Stimulated activated CD4-positive, alpha-beta T cell treated with anti-CD3 and anti-CD28 coated beads, Interleukin-15, amount 100 ng/mL, for 1 hour (primary cell): ENCODE data around the gene EPX.
A peak's percentile ranks its signal among the peaks of the same experiment; 100 is the strongest.

Experiments used
- DNase-seq, 2 donors: peaks; one replicate each; pipeline ENCODE4 v3.0.0-alpha.2; 2020; ENCODE audit warnings: low read depth in 1 of 2, low spot score in 1 of 2

The EPX gene

DNA sequence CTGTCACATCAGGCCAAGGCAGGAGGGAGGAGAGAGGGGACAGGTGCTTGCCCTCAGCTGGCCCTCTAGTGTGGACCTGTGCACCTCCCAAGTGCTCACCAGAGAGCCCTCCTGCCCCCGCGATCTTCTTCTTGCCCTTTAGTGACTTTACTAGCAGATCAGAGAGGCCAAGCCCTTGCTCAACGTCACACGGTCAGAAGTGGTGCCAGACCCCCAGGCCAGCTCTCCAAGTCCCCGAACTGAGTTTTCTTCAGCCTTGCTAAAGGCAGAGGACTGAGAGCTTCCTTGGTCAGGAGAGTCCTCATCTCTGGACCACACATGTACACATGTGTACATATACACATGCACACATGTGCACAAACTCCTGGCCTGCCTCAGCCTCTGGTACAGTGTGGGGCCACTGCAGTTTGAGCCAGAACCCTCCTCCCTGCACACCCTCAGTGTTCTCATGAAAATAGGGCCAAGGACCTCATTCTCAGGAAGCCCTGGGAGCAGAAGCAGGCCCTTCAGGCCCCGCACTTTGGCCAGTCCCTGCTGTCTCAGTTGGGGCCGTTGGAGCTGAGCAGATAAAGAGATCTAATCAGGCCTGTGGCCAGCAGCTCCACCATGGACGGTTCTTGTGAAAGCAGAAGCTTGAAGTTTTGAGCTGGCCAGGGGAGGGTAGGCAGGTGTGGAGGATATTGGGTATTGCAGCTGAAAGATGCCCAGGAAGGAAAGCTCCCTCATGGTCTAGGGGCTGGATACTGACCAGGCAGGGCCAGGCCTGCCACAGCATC is 7.4 kb upstream of the EPX start:
- DNase-seq: no peak

DNA sequence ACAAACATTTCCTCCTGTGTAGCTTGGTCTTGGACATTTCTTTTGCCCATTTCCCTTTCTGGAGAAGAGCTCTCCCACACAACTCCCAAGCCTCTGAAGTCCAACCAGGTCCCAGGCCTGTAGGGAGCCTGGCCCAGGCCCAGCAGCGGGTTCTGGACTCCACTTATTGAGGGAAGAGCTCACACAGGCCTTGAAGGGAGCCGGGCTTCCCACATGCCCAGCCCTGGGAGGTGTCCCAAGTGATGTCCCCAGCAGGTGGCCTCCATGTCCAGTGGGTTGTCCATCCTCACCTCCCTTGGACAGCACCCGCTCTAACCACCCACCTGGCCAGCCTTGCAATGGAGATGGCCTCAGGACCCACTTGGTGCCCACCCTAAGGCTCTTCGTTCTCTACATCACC is 5.9 kb upstream of the EPX start:
- DNase-seq: no peak

DNA sequence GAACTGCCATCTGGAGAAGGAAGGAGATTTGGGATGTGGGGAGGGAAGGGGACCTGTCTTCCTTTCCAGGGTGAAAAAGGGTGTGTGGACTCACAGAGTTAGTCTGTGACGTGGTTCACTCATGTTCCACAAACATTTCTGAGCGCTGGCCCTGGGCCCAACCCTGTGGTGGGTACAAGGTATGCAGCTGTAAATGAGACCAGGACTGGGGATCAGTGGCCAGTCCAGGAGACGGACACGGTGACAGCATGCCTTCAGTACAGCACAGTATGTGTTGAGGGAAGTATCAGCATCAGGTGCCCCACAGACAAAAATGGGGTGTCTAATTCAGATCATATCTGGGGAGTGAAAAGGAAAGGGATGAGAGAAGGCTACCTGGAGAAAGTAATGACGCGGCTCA is 5.5 kb upstream of the EPX start:
- no peak for DNase-seq

DNA sequence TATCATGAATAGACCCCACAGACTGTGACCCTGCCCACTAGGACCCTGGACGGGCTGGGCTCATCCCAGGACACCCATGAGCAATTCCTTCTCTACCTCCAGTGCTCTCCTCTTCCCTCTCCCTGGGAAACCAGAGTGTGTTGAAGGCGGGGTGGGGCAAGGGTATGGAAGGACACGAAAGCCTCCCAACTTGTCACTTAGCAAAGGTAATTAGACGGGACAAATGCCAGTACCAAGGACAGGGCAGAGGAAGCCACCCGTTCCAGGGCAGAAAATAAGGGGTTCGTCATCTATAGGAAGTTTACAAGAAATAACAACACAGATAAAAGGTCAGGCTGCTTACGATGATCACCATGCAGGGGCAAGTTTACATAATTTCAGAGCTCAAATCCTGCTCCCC is 4.9 kb upstream of the EPX start:
- DNase-seq: no peak

GRCh38 chr17:58189436-58190146 is 2.9 kb upstream of the EPX start:
- DNase-seq: no peak

DNA sequence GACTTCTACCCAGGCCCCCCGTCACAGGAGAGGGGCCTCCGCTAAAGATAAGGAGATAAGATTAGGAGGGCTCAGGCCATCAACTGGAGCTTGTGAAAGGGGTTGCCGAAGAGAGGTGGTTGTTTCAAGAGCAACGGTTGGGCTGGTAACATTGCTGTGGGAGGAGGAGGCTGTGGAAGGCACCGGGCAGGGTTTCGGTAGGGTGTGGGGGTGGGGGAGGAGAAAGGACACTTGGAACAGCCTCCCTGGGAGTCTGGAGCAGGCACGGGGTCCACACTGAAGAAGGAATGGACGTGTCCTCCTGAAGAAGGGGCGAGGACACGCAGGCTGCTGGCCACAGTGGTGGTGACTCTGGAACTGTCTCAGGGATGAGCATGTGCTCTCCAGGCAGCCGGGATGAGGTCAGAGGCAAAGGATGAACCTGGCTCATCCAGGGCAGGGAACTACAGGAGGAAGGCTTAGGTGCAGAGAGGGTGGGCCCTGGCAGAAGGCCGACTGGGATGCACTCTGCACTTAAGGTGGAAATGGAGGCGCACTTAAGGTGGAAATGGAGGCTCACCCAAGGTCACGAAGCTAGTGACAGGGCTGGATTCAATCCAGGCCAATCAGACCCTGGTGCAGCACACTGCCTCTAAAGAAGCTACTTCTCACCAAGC is 1.2 kb upstream of the EPX start:
- DNase-seq: no peak

DNA sequence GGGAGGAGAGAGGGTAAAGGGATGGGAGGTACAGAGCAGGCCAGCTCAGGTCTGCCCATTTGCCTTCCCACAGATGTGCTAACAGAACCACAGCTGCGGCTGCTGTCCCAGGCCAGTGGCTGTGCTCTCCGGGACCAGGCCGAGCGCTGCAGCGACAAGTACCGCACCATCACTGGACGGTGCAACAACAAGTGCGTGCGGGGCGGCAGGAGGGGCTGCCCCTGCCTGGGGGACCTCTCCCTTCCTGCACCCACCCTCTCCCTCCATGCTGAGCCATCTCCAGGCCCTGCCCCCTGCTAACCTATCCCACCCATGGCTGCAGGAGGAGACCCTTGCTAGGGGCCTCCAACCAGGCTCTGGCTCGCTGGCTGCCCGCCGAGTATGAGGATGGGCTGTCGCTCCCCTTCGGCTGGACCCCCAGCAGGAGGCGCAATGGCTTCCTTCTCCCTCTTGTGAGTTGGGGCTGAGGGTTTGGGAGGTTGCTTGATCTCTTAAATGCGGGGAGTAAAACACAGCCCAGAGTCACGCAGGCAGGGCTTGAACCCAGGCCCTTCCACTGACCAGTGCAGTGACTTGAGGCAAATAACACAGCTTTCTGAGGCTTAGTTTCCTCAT is 1.2 kb downstream of the EPX start:
- no peak for DNase-seq

DNA sequence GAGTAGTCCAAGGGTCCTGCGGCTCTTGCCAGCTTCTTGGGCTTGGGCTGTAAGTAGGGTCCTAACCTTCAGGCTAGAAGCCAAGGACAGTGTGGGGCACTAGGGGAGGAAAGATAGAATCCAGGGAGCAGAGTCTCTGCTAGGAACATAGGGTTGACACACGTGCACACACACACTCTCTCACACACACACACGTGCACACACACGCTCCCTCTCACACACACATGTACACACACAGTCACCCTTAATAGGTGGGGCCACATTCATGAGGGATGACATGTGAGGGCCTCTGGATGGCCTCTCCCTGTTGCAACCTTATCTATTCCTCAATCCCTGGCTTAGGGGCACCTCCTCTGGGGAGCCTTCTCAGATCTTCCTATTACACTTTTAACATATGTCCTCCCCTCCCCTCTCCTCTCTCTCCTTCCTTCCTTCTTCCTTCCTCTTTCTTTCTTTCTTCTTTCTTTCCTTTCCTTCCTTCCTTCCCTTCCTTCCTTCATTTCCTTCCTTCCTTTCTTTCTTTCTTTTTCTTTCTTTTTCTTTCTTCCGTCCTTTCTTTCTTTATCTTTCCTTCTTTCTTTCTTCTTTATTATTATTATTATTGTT is 3.1 kb downstream of the EPX start:
- DNase-seq: no peak

DNA sequence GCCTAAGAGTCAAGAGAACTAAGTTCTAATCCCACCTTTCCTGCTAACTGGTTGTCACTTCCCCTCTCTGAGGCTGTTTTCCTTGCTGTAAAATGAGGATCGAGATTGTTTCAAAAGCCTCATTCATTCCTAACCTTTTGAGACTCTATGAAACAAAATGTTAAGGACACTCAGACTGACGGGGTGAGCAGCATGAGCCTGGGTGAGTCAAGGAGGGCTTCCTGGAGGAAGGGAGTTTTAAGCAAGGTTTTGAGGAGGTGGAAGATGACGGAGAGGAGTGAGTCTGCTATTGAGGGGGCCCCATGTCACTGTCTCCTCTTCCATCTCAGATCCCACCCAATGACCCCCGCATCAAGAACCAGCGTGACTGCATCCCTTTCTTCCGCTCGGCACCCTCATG is 4.1 kb downstream of the EPX start:
- no peak for DNase-seq

- DNase-seq: peak; percentile 16 to 43
Observed at GRCh38 chr17:58200024-58200633, 7.6 kb downstream of the EPX start.

DNA sequence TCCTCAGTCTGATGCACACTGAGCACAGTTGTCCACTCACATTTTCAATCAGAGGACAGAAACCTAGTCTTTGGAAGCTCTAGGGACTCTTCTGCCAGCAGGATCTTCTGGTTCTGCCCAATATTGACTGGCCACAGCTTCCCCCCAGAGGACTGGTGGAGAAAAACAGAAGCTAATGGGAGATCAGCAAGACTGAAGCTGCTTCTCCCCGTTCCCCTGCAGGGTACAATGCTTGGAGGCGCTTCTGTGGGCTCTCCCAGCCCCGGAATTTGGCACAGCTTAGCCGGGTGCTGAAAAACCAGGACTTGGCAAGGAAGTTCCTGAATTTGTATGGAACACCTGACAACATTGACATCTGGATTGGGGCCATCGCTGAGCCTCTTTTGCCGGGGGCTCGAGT is 10.3 kb downstream of the EPX start:
- DNase-seq: no peak

DNA sequence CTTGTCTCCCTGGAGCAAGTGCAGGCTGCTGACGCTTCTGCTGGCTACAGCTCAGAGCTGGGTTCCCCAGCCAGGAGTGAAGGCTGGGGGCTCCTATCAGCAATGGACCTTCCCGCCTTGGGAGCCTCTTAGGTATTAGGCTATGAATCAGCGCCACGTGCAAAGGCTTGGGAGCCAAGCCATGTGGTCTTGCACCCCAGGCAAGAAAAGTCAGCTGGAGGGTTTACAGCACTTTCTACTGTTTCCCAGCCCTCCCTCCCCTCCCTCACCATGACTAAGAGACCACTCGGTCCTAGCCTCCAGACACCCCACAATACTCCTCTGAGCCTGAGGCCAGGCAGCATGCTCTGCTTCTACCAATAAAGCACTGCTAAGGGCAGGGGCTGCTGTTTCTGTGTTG is 12.3 kb downstream of the EPX start:
- DNase-seq: no peak

DNA sequence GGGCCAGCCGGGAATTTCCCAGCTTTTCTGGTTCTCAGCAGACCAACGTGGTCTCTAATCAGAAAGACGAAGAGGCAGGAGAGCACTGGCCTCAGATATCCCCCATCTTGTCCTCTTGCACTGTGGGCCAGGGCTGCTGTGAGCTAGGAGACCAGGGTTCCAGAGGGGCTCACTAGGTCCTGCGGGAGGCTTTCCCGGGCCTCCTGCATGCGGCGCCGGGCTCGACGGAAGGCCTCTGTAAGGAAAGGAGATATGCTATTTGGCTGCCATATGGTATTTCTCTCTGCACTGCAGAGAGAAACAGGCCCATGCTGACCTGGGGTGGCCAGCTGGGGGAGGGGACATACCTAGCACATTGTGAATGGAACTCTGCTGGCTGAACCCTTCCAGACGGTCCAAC is 13.4 kb downstream of the EPX start:
- no peak for DNase-seq

- no peak for DNase-seq
Observed at GRCh38 chr17:58207451-58207850, 14.9 kb downstream of the EPX start.

- no peak for DNase-seq
Observed at GRCh38 chr17:58208344-58208743, 15.8 kb downstream of the EPX start.

DNA sequence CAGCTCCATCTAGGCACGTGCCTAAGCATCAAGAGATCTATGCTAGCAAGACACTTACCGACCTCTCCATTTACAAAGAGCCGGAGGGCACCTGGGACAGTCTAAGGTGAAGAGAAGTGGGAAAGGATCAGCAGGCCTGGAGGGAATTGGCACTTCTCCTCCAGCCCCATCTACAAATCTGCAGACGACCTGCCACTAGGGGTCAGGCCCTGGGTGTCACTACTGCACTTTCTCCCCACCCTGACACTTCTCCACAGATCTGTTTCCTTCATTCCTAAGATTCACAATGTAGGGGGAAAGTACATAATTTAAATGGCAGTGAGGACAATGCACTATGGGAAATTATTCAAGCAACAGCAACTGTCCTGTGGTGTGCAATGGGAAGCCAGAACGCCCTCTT is 18.4 kb downstream of the EPX start:
- no peak for DNase-seq

DNA sequence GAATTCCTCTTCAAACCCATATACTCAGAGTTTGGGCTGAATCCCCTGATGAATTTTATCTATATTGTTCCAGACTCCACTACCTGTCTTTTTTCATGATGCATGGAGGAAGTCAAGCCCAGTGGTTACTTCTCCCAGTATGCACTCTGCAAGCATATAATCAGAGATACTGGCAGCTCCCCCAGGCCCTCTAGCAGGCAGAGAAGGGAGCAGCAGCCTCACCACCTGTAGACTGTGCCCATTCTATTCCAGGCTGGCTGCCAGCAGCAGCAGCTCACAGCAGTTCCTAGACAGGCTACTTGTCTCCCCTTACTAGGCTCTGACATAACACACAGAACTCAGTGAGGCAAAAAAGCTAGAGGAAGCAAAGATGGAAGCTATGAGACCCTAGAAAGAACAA is 23.2 kb downstream of the EPX start:
- no peak for DNase-seq

DNA sequence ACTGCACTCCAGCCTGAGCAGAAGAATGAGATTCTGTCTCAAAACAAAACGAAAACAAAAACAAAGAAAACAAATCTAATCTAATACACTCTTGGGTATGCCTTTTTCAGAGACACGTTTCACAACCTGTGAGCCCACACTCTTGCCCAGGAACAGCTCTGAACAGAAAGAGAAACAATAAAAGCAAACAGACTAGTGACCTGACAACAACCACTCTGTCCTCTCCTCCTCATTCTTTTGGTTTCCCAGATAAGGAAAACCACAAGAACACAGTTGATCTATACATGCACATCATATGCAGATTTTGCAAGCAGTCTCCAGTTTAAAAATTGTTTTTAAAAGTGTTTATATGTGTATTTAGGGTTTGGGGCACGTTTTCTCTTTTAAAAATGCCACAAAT is 25.2 kb downstream of the EPX start:
- DNase-seq: no peak

DNA sequence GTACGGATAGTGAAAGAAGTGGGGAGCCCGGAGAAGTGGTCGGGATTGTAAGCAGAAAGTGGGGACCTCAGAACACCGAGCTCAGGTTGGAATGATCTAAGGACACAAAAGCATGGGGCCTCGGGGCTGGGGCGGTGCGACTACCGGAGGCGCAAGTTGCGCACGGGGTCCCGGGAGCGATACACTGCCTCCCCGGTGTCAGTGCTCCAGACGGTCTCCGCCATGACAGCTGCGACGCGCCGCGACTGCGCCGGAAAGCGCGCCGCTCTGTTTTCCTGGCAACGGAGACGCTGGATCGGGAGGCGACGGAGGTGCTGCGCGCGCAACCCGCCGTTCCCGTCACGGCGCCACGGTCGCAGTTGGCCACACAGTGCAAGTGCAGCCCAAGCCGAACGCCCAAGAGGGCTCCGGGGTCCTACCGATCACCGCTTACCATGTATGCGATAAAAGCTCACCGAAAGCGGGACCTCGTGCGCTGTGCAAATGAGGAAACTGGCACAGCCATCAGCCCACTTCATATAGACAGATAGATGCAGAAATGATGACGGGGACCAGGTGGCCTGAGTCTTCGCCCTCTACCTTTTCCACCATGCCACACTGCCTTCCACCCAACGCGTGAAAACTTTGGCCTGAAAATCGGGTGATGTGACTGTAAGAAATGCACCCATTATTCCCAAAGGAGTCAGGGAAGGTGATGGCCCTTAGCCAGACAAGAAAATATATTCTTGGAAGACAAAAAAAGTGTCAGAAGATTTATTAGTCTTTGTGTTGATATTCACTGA is 26.7 kb downstream of the EPX start, which contains the start of gene MKS1:
MKS1 (minus strand) TSS at position 249 of the 782 bp plus-strand sequence; CDS start at position 224, 25 bp downstream.
- DNase-seq: peak; percentile 92 to 93

GRCh38 chr17:58219789-58220183 is 27.3 kb downstream of the EPX start:
- no peak for DNase-seq
